ENCODE data around the gene RHPN2. TPM values are rescaled to one million over a fixed set of nuclear protein-coding genes. Genes with fewer than 3 reads are reported as not detected.

The RHPN2 gene
- total and polyA plus RNA-seq, 2 of the 13 experiments (the other 11 are each of a cell fraction or from before 2014, with no cell fraction given), result 20.3 to 48.0 TPM

GRCh38 chr19:33080761-33081681 lies 16.3 kb upstream of the RHPN2 start, which contains the start of gene GPATCH1 (continued):
- TF ChIP-seq ZNF770 (CRISPR knock-in tag; IDR thresholded peaks at IDR 0.05) (peak; percentile 57), ZNF503 (CRISPR knock-in tag; IDR thresholded peaks at IDR 0.05) (peak; percentile 30; the same call in 1 of the 2 replicates), SMAD3 (CRISPR knock-in tag; IDR thresholded peaks at IDR 0.05) (peak; percentile 23; the same call in 1 of the 2 replicates), ZNF292 (CRISPR knock-in tag; IDR thresholded peaks at IDR 0.05; ENCODE audit: borderline replicate concordance, low read depth) (peak; percentile 82; the same call in 1 of the 2 replicates), CREM (IDR thresholded peaks at IDR 0.05) (peak; percentile 63), CREM (CRISPR knock-in tag; IDR thresholded peaks at IDR 0.05) (no peak), RBAK (CRISPR knock-in tag; IDR thresholded peaks at IDR 0.05) (no peak), RBM39 (IDR thresholded peaks at IDR 0.05; ENCODE audit: low read depth, low read length, poor library complexity, severe bottlenecking) (peak; percentile 71), KAT7 (CRISPR knock-in tag; IDR thresholded peaks at IDR 0.05; ENCODE audit: borderline replicate concordance) (peak; percentile 59; the same call in 1 of the 2 replicates), POLR2G (IDR thresholded peaks at IDR 0.05; ENCODE audit: low read depth, low read length) (peak; percentile 80), ZNF747 (CRISPR knock-in tag; IDR thresholded peaks at IDR 0.05; ENCODE audit: borderline replicate concordance) (peak; percentile 40; the same call in 1 of the 2 replicates), KAT8 (CRISPR knock-in tag; IDR thresholded peaks at IDR 0.05) (peak; percentile 94), RFXAP (CRISPR knock-in tag; IDR thresholded peaks at IDR 0.05; ENCODE audit: borderline replicate concordance) (peak; percentile 59; the same call in 1 of the 2 replicates), ZNF331 (CRISPR knock-in tag; IDR thresholded peaks at IDR 0.05) (peak; percentile 81), RBFOX2 (IDR thresholded peaks at IDR 0.05; ENCODE audit: low read depth, low read length) (peak; percentile 85), ZNF607 (CRISPR knock-in tag; IDR thresholded peaks at IDR 0.05; ENCODE audit: borderline replicate concordance) (peak; percentile 56; the same call in 1 of the 2 replicates)
- TF ChIP-seq, protein P1, sequence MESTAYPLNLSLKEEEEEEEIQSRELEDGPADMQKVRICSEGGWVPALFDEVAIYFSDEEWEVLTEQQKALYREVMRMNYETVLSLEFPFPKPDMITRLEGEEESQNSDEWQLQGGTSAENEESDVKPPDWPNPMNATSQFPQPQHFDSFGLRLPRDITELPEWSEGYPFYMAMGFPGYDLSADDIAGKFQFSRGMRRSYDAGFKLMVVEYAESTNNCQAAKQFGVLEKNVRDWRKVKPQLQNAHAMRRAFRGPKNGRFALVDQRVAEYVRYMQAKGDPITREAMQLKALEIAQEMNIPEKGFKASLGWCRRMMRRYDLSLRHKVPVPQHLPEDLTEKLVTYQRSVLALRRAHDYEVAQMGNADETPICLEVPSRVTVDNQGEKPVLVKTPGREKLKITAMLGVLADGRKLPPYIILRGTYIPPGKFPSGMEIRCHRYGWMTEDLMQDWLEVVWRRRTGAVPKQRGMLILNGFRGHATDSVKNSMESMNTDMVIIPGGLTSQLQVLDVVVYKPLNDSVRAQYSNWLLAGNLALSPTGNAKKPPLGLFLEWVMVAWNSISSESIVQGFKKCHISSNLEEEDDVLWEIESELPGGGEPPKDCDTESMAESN (CRISPR knock-in tag; conservative IDR thresholded peaks at IDR 0.05), result peak; percentile 83

Measured in HepG2 (cell line).